Testis (tissue), 2 donors: ENCODE data around the gene GRM5.

Experiments
- CTCF ChIP-seq, 3 experiments: fragments of 450-650 bp in 2 of 3; fragments of 200-600 bp in 1 of 3; sonication (generic) in 1 of 3; IDR thresholded peaks; one replicate each; pipeline ENCODE4 v1.5.1; 2016 to 2019; ENCODE audit warnings: antibody characterized with exemption in 3 of 3, mild to moderate bottlenecking in 2 of 3, moderate library complexity in 1 of 3
- POLR2A ChIP-seq: fragments of 450-650 bp; IDR thresholded peaks from one replicate; pipeline ENCODE4 v1.6.1; 2017; ENCODE audit warnings: antibody characterized with exemption, mild to moderate bottlenecking, moderate library complexity

- no peak for TF ChIP-seq CTCF (IDR thresholded peaks at IDR 0.05)
- TF ChIP-seq POLR2A, result no peak
Observed at GRCh38 chr11:88814076-88814475, 251.7 kb downstream of the GRM5 start.
